ENCODE results near the gene NLE1. TPM values are rescaled to one million over a fixed set of nuclear protein-coding genes. Genes with fewer than 3 reads are reported as not detected.

The NLE1 gene
- total RNA-seq, 6 donors from 2014 or later: 6.7 to 14.6 (median 11.1) TPM

DNA sequence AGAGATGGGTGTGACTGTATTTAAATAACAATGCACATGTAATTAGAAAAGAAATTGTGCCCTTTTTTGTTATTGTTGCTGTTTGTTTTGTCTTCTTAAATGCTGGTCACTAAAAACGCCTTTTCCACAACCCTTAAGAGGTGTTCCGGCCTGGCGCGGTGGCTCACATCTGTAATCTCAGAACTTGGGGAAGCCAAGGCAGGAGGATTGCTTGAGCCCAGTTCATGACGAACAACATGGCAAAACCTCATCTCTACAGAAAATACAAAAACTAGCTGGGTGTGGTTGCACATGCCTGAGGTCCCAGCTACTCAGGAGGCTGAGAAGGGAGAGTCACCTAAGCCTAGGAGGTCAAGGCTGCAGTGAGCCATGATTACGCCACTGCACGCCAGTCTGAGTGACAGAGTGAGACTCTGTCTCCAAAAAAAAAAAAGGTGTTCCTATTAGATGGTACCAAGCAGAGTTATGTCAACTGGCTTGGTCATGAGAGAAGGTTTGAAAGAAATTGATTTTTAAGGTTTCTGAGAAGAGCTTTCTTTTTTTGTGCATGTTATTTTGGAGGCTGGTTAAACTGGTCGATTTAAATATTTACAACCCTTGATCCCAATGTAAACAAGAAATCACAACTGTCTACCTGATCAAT lies 55.1 kb downstream of the NLE1 start:
- no peaks in the 10 kb centered on the region for H3K36me3 ChIP-seq
- H3K27me3 ChIP-seq: no peaks in the 10 kb centered on the region
- no peak for DNase-seq
- peaks cover 15 to 39% (median 19%) of the 10 kb centered on the region in 4 donors for H3K4me1 ChIP-seq
- peak overlapping the region in 1 of 4 donors; percentile 10 for H3K27ac ChIP-seq
- no peak for ATAC-seq (ENCODE audit: low FRiP score in 2 of 2)
- no peak for TF ChIP-seq POLR2AphosphoS5 (IDR thresholded peaks at IDR 0.05)
- no peak for TF ChIP-seq POLR2A (IDR thresholded peaks at IDR 0.05)
- TF ChIP-seq, protein P1, sequence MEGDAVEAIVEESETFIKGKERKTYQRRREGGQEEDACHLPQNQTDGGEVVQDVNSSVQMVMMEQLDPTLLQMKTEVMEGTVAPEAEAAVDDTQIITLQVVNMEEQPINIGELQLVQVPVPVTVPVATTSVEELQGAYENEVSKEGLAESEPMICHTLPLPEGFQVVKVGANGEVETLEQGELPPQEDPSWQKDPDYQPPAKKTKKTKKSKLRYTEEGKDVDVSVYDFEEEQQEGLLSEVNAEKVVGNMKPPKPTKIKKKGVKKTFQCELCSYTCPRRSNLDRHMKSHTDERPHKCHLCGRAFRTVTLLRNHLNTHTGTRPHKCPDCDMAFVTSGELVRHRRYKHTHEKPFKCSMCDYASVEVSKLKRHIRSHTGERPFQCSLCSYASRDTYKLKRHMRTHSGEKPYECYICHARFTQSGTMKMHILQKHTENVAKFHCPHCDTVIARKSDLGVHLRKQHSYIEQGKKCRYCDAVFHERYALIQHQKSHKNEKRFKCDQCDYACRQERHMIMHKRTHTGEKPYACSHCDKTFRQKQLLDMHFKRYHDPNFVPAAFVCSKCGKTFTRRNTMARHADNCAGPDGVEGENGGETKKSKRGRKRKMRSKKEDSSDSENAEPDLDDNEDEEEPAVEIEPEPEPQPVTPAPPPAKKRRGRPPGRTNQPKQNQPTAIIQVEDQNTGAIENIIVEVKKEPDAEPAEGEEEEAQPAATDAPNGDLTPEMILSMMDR (IDR thresholded peaks at IDR 0.05): no peak
- WGBS, 2 donors: 85 to 91% methylated on average over 8 of the region's 8 CpGs
- no peaks in the 10 kb centered on the region for H3K9me3 ChIP-seq
- no peak overlapping the region for H3K4me3 ChIP-seq

DNA sequence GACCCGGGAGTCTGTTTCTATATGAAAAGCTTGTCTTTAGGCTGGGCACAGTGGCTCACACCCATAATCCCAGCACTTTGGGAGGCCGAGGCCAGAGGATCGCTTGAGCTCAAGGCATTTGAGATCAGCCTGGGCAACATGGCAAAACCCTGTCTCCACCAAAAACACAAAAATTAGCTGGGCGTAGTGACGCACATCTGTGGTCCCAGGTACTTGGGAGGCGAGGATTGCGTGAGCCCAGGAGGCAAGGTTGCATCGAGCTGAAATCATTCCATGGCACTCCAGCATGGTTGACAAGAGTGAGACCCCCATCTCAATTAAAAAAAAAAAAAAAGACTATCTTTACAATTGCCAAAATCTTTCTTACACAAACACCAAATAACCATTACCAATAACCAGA lies 55.9 kb downstream of the NLE1 start:
- peaks cover 16 to 45% (median 22%) of the 10 kb centered on the region in 4 donors for H3K4me1 ChIP-seq
- 89 to 96% methylated on average over 8 of the region's 8 CpGs for WGBS, 2 donors
- no peaks in the 10 kb centered on the region for H3K9me3 ChIP-seq
- TF ChIP-seq EP300 (IDR thresholded peaks at IDR 0.05) (no peak), POLR2A (IDR thresholded peaks at IDR 0.05) (no peak), POLR2AphosphoS5 (IDR thresholded peaks at IDR 0.05) (no peak)
- TF ChIP-seq, protein P1 (IDR thresholded peaks at IDR 0.05): no peak
- no peak overlapping the region for H3K4me3 ChIP-seq
- no peak for DNase-seq
- H3K36me3 ChIP-seq: no peaks in the 10 kb centered on the region
- ATAC-seq (ENCODE audit: low FRiP score in 2 of 2): no peak
- H3K27me3 ChIP-seq: no peaks in the 10 kb centered on the region
- no peak overlapping the region for H3K27ac ChIP-seq

DNA sequence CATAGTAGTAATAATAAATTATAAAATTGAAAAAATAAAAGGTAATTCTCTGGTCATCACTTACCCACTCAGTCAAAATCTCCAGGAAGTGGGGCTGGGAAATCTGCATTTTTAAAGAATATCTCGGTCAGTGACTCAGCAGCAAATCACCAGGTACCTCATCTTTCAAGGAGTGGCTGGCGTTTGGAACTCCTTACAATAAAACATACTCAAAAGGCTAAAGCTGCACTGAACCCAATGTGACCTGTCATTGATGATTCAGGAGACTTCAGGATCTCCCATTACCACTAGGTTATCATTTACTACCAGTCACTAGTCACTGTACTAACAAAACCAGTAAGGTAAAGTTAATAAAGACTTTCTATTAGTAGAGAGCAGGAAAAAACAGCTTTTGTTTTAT lies 57.1 kb downstream of the NLE1 start:
- H3K4me1 ChIP-seq: peaks cover 16 to 44% (median 23%) of the 10 kb centered on the region in 4 donors
- no peak overlapping the region for H3K27ac ChIP-seq

DNA sequence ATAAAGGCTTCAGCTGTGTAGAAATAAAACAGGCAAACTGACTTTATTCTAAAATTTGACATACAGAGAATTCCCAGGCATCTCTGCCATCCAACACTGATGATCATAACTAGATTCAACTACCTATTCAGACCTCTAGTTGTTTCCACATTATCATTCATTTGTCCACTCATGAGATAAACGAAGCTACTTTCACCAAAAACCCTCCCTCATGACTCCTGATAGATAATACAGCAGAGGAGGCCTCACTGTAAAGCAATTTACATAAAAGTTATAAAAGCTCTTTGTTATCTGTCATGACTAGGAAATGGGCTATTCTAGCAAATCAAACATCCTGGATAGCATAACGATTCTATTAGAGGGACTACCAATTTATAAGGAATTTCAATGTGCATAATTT lies 59.0 kb downstream of the NLE1 start:
- H3K4me1 ChIP-seq: peaks cover 15 to 33% (median 19%) of the 10 kb centered on the region in 4 donors
- TF ChIP-seq POLR2A (IDR thresholded peaks at IDR 0.05) (no peak), EP300 (IDR thresholded peaks at IDR 0.05) (no peak), POLR2AphosphoS5 (IDR thresholded peaks at IDR 0.05) (no peak)
- TF ChIP-seq, protein P1 (IDR thresholded peaks at IDR 0.05): no peak
- WGBS, 2 donors: 74 to 78% methylated on average over 2 of the region's 2 CpGs
- DNase-seq (no peak), ATAC-seq (ENCODE audit: low FRiP score in 2 of 2) (no peak)
- H3K27ac ChIP-seq: no peak overlapping the region
- no peaks in the 10 kb centered on the region for H3K9me3 ChIP-seq
- no peak overlapping the region for H3K4me3 ChIP-seq
- H3K36me3 ChIP-seq: no peaks in the 10 kb centered on the region
- no peaks in the 10 kb centered on the region for H3K27me3 ChIP-seq

More for the DNA sequence above, 57.1 kb downstream of the NLE1 start:
- 77 to 83% methylated on average over 2 of the region's 2 CpGs for WGBS, 2 donors
- no peak for DNase-seq
- no peaks in the 10 kb centered on the region for H3K36me3 ChIP-seq
- H3K27me3 ChIP-seq: no peaks in the 10 kb centered on the region
- TF ChIP-seq, protein P1 (IDR thresholded peaks at IDR 0.05): no peak
- TF ChIP-seq EP300 (IDR thresholded peaks at IDR 0.05) (no peak), POLR2A (IDR thresholded peaks at IDR 0.05) (no peak), POLR2AphosphoS5 (IDR thresholded peaks at IDR 0.05) (no peak)
- H3K9me3 ChIP-seq: no peaks in the 10 kb centered on the region
- H3K4me3 ChIP-seq: no peak overlapping the region
- no peak for ATAC-seq (ENCODE audit: low FRiP score in 2 of 2)

All from upper lobe of left lung (tissue), 6 donors.